Effector memory CD4-positive, alpha-beta T cell (primary cell): ENCODE measurements around the gene CCNF.
"Not testable (repeated sequence)": the region's sequence is repeated elsewhere in the genome, so short reads cannot be mapped to it uniquely, and the experiment has no call there.

Experiments used
- DNase-seq, 3 donors: peaks; one replicate each; pipeline ENCODE4 v3.0.0-alpha.2; 2020
- H3K27ac ChIP-seq: 2 replicates; pipeline ENCODE4 v1.7.0; 2013; ENCODE audit warnings: mild to moderate bottlenecking, low read length, moderate library complexity; ENCODE audit not compliant: insufficient read depth, poor library complexity, severe bottlenecking
- H3K27me3 ChIP-seq: replicated peaks from 2 replicates; pipeline ENCODE4 v1.7.0; 2013; ENCODE audit warnings: mild to moderate bottlenecking, low read length; ENCODE audit not compliant: insufficient read depth, control insufficient read depth, poor library complexity, severe bottlenecking
- H3K36me3 ChIP-seq: 2 replicates; pipeline ENCODE4 v1.7.0; 2013; ENCODE audit warnings: mild to moderate bottlenecking, low read length, moderate library complexity; ENCODE audit not compliant: control insufficient read depth, insufficient read depth
- H3K4me1 ChIP-seq: 2 replicates; pipeline ENCODE4 v1.7.0; 2013; ENCODE audit warnings: low read length, mild to moderate bottlenecking; ENCODE audit not compliant: control insufficient read depth, insufficient read depth, poor library complexity, severe bottlenecking
- H3K4me3 ChIP-seq: 2 replicates; pipeline ENCODE4 v1.7.0; 2013; ENCODE audit warnings: low read length, low read depth, mild to moderate bottlenecking; ENCODE audit not compliant: insufficient read depth, poor library complexity, severe bottlenecking
- H3K9me3 ChIP-seq: 2 replicates; pipeline ENCODE4 v1.7.0; 2013; ENCODE audit warnings: mild to moderate bottlenecking, low read length, moderate library complexity; ENCODE audit not compliant: control insufficient read depth
- total RNA-seq, 3 donors: gene quantifications; one replicate each; lab custom pipeline; 2026; lab: John Stamatoyannopoulos, UW

CCNF gene, protein sequence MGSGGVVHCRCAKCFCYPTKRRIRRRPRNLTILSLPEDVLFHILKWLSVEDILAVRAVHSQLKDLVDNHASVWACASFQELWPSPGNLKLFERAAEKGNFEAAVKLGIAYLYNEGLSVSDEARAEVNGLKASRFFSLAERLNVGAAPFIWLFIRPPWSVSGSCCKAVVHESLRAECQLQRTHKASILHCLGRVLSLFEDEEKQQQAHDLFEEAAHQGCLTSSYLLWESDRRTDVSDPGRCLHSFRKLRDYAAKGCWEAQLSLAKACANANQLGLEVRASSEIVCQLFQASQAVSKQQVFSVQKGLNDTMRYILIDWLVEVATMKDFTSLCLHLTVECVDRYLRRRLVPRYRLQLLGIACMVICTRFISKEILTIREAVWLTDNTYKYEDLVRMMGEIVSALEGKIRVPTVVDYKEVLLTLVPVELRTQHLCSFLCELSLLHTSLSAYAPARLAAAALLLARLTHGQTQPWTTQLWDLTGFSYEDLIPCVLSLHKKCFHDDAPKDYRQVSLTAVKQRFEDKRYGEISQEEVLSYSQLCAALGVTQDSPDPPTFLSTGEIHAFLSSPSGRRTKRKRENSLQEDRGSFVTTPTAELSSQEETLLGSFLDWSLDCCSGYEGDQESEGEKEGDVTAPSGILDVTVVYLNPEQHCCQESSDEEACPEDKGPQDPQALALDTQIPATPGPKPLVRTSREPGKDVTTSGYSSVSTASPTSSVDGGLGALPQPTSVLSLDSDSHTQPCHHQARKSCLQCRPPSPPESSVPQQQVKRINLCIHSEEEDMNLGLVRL
- total RNA-seq: 4.4 to 5.2 (median 4.8) reads per million in 3 donors

DNA sequence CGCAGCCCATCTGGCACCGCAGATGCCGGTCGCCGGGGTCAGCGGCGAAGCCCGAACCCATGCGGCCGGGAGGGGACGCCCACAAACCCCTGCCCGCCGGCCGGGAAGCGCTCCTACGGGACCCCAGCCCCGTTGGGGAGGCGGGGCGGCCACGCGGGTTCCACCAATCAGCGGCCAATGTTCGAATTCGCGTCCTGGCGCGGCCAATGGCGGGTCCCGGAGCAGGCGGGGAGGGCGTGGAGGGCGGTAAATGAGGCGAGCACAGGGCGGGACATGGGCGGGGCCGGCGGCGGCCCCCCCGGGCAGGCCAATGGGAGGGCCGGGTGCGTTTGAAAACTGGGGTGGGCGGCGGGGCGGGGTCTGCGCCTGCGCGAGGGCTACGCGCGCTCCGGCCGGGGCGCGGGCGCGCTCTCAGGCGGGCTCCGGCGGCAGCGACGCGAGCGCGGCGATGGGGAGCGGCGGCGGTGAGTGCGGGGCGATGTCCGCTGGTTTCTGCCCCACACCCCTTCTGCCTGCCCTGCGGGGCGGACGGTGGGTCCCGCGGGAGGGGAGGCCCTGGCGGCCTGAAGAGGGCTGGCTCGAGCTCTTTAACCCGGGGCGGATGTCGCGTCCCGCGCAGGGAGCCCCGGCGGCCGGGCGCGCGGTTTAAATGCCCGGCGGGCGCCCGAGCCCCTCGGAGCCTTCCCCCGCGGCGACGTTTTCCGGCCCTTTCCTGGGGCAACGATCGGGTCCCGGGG is at the start of gene CCNF:
Gene CCNF, plus strand, starts transcription at position 414 of the 737 bp plus-strand sequence. Its CDS starts 35 bp downstream, at position 449.
- peaks cover 9% of the 10 kb centered on the region for H3K4me1 ChIP-seq

DNA sequence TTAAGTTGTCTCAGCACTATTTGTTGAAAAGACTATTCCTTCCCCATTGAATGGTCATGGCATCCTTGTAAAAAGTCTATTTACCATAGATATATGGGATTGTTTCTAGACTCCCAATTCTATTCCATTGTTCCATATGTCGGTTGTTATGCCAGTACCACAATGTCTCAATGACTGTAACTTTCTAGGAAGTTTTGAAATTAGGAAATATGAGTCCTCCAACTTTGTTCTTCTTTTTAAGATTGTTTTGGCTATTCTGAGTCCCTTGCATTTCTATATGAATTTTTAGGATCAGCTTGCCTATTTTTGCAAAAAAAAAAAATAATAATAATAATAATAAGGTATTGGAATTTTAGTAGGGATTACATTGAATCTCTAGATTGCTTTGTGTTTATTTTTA is 45.7 kb upstream of the CCNF start:
- Histone ChIP-seq H3K4me1 (no peaks in the 10 kb centered on the region), H3K4me3 (no peak overlapping the region), H3K36me3 (no peaks in the 10 kb centered on the region), H3K27me3 (no peaks in the 10 kb centered on the region), H3K27ac (no peak overlapping the region), H3K9me3 (peaks cover under 1% of the 10 kb centered on the region)
- no peak for DNase-seq

More for the DNA sequence above, at the start of gene CCNF:
- peak within 1 kb of the TSS; percentile 53 for H3K27ac ChIP-seq
- peak within 1 kb of the TSS; percentile 89 for H3K4me3 ChIP-seq
- no peaks in the 10 kb centered on the region for H3K9me3 ChIP-seq
- DNase-seq: peak; percentile 95 to 96 (median 96)
- H3K36me3 ChIP-seq: no peaks in the 10 kb centered on the region
- no peaks in the 10 kb centered on the region for H3K27me3 ChIP-seq

DNA sequence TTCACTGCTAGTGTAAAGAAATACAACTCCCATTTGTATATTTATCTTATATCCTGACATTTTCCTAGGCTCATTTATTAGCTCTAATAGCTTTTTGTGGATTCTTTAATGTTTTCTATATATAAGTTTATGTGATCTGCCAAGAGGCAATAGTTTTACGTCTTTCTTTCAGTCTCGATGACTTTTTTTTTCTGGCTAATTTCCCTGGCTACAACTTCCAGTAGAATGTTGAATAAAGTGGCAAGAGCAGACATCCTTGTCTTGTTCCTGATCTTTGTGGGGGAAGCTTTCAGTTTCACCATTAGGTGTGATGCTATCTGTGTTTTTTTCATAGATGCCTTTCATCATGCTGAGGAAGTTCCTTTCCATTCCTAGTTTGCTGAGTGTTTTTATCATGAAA is 44.8 kb upstream of the CCNF start:
- Histone ChIP-seq H3K9me3 (peaks cover 6% of the 10 kb centered on the region), H3K27me3 (no peaks in the 10 kb centered on the region), H3K36me3 (no peaks in the 10 kb centered on the region), H3K27ac (no peak overlapping the region), H3K4me3 (no peak overlapping the region), H3K4me1 (no peaks in the 10 kb centered on the region)
- DNase-seq: no peak

DNA sequence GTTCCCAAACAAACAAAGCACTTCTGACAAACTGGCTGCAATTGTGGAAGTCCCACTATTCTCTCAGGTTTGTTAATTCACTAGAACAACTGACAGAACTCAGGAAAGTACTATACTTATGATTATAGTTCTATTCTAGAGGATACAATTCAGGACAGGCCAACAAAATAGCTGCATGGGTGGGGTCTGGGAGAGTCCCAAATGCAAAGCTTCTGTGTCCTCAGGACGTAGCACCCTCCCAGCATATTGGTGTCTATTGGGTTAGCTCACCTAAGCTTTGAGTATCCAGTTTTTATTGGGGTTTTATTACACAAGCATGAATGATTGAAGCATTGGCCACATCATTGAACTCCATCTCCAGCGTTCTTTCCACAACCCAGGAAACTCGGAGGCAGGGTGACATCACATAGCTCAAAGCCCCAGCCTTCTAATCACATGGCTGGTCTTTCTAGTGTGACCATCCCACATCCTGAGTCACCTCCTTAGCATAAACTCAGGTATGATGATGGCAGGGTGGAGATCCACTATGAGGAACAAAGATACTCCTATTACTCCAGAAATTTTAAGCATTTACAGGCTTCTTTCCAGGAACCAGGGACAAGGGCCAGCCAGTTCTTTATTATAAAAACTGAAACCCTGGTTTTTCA is 43.9 kb upstream of the CCNF start:
- no peaks in the 10 kb centered on the region for H3K36me3 ChIP-seq
- H3K27ac ChIP-seq: no peak overlapping the region
- DNase-seq: no peak
- no peaks in the 10 kb centered on the region for H3K27me3 ChIP-seq
- no peaks in the 10 kb centered on the region for H3K4me1 ChIP-seq
- no peak overlapping the region for H3K4me3 ChIP-seq
- peaks cover 6% of the 10 kb centered on the region for H3K9me3 ChIP-seq

DNA sequence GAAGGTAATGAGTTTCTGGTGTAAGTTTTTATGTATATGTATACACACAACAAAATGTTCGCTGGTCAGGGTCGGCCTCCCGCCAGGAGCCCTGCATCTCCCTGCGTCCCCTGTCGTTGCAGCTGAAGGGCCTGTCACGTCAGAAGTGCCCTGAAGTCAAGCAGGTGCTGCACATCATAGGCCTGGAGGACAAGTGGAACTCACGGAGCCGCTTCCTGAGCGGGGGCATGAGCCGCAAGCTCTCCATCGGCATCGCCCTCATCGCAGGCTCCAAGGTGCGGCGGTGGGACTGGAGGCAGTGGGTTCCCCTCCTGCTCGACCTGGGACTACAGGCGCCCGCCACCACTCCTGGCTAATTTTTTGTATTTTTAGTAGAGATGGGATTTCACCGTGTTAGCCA is 43.3 kb upstream of the CCNF start:
- not testable (repeated sequence) for H3K27ac ChIP-seq, H3K27me3 ChIP-seq, H3K36me3 ChIP-seq, H3K9me3 ChIP-seq, H3K4me1 ChIP-seq, DNase-seq, H3K4me3 ChIP-seq

DNA sequence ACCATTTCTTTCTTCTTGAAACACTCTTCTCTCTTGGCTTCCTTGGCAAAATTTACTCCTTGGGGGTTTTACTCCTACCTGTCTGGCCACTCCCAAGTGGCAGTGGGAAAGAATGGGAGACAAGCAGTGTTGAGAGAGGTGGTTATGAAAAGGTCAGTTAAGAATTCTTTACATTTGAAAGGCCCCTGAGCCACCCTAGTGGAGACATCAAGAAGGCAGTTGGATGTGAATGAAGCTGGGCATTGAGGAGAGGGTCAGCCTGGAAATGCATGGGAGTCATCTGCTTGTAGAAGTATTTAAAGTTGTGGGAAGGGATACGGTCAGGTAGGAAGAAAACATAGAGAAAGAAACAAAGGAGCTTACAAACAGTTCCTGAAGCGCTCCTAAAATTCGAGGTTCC is 42.3 kb upstream of the CCNF start:
- H3K4me1 ChIP-seq: no peaks in the 10 kb centered on the region
- H3K36me3 ChIP-seq: no peaks in the 10 kb centered on the region

DNA sequence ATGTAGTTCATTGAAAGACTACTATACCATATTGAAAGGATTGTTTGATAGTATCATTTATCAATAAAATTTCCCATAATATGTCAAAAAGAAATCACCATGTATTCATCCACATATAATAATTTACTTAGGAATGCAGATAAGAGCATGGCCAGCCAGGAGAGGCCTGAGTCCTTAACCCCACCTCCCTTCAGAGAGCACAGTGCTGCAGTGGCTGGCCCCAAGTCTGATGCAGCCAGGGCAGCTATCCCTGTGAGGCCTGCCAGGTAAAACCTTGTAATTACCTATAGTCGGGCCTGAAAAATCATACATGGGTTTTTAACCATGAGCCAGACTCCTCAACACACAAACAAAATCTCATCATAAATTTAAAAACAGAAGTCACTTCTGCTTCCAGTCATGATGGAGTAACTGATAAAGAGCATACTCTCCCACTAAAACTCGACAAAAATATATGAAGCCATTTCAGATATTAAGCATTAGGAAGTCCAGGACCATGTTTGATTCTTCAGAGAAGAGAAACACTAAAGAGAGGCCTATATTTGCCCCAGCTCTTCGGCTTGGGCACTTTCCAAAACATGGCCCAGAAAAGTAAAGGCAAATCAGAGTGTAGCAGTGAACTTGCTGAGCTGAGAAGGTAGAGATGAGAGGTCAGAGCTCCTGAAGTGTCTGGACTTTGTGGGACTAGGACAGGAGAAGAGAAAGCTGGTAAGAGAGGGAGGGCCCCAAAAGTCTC is 40.9 kb upstream of the CCNF start:
- DNase-seq: no peak
- no peaks in the 10 kb centered on the region for H3K36me3 ChIP-seq
- peaks cover 6% of the 10 kb centered on the region for H3K9me3 ChIP-seq
- H3K27ac ChIP-seq: no peak overlapping the region
- no peak overlapping the region for H3K4me3 ChIP-seq
- no peaks in the 10 kb centered on the region for H3K27me3 ChIP-seq
- H3K4me1 ChIP-seq: no peaks in the 10 kb centered on the region

More for the DNA sequence above, 42.3 kb upstream of the CCNF start:
- no peaks in the 10 kb centered on the region for H3K27me3 ChIP-seq
- no peak for DNase-seq
- H3K9me3 ChIP-seq: peaks cover 6% of the 10 kb centered on the region
- no peak overlapping the region for H3K27ac ChIP-seq
- H3K4me3 ChIP-seq: no peak overlapping the region

DNA sequence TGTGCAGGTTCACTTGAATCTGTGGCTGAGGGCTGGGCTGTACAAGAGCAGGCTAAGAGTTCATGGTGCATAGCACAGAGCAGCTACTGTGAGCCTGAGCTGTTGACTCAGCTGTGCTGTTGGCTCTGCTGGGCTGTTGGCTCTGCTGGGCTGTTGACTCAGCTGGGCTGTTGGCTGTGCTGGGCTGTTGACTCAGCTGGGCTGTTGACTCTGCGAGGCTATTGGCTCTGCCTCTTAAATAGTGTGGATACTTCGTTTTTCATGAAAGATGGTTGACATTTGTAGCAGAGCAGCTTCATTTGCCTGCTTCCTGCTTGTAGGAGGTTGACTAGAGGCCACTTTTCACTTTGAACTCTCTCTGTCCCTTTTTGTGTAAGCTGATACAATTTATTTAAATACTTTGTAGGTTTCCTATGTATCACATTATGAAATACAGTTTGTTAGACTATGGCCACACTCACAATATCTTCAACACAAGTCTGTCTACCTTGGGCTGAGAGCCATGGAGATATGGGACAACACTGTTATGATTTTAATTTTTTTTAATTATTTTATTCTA is 40.3 kb upstream of the CCNF start:
- Histone ChIP-seq H3K36me3 (no peaks in the 10 kb centered on the region), H3K9me3 (peaks cover 6% of the 10 kb centered on the region), H3K27me3 (no peaks in the 10 kb centered on the region), H3K4me3 (no peak overlapping the region), H3K27ac (no peak overlapping the region), H3K4me1 (no peaks in the 10 kb centered on the region)
- DNase-seq: no peak

DNA sequence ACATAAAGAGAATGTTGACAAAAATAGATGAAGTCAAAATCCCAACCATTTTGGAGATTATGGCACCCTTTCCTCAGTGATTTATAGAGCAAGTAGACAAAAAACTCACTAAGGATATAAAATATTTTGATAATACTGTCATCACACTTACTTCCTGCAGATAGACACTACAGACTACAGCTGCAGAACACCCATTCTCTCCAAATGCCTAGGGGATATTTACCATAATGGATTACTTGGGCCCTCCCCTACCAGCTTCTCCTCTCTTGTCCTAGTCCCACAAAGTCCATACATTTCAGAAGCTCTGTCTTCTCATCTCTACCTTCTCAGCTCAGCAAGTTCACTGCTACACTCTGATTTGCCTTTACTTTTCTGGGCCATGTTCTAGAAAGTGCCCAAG is 37.2 kb upstream of the CCNF start:
- H3K9me3 ChIP-seq: peaks cover 6% of the 10 kb centered on the region
- H3K4me1 ChIP-seq: no peaks in the 10 kb centered on the region
- DNase-seq: no peak
- H3K36me3 ChIP-seq: no peaks in the 10 kb centered on the region
- no peak overlapping the region for H3K27ac ChIP-seq
- no peak overlapping the region for H3K4me3 ChIP-seq
- no peaks in the 10 kb centered on the region for H3K27me3 ChIP-seq
